HG02943 (cell line): ENCODE measurements around the gene SUMO4.

Experiments
- ATAC-seq: cut with Tn5 transposase; IDR thresholded peaks from one replicate; pipeline ENCODE4 v1.9.1; 2021; ENCODE audit warnings: mild to moderate bottlenecking, low read depth, moderate library complexity; ENCODE audit not compliant: unreplicated experiment

SUMO4 gene

DNA sequence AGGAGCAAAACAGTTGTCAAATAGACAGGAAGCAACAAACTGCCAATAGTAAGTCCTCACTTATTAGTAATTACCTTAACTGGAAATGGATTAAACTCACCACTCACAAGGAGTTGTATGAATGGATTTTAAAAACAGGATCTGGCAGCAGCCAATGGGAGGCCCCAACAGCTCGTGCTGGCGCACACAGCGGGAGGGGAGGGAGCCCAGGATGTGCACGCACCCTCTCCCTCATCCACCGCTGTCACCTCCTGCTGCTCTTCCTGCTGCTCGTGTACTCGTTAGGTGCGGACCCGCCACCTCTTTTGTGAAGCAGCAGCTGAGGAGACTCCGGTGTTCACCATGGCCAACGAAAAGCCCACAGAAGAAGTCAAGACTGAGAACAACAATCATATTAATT is at the start of gene SUMO4:
Gene SUMO4, plus strand, starts transcription at position 213 of the 400 bp plus-strand sequence. Its CDS starts 130 bp downstream, at position 343.
- ATAC-seq = no peak

DNA sequence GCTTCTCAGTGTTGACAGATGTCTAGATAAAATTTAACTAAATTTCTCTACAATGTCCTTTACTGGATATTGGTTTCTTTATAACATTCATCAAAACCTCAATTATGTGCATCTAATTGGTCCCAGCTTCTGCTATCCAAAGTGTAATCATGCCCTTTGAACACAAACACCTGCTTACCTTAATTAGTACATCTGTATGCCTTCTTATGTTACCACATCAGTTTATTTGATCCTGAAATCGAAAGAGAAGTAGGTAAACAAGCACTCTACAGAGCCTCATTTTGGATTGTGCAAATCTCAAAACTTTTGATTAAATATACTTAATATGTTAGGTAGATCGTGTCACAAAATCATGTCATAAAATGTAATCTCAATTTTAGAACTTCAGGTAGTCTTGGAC is 46.1 kb upstream of the SUMO4 start:
- ATAC-seq = no peak

DNA sequence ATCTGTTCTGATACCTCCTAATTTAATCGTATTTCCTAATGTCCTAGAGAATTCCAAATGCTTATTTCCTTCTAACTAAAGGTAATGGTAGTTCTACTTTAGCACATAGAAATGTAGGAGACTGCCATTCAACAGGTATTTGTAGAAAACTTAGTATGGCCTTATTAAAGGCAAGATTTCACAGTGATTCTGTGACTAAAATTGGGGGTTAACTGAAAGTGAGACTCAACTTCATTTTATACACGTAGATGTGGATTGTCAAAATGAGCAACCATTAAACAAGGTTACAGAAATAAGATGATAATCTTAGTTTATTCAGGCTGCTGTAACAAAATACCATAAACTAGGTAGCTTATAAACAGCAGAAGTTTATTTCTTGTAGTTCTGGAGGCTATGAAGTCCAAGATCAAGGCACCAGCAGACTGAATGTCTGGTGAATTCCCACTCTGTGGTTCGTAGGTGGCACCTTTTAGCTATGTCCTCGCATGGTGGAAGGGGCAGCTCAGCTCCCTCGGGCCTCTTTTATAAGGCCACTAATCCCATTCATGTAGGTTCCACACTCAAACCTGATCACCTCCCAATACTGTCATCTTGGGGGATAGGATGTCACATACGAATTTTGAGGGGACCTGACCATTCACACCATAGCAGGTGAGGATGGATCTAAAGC is 43.8 kb upstream of the SUMO4 start:
- ATAC-seq = no peak

DNA sequence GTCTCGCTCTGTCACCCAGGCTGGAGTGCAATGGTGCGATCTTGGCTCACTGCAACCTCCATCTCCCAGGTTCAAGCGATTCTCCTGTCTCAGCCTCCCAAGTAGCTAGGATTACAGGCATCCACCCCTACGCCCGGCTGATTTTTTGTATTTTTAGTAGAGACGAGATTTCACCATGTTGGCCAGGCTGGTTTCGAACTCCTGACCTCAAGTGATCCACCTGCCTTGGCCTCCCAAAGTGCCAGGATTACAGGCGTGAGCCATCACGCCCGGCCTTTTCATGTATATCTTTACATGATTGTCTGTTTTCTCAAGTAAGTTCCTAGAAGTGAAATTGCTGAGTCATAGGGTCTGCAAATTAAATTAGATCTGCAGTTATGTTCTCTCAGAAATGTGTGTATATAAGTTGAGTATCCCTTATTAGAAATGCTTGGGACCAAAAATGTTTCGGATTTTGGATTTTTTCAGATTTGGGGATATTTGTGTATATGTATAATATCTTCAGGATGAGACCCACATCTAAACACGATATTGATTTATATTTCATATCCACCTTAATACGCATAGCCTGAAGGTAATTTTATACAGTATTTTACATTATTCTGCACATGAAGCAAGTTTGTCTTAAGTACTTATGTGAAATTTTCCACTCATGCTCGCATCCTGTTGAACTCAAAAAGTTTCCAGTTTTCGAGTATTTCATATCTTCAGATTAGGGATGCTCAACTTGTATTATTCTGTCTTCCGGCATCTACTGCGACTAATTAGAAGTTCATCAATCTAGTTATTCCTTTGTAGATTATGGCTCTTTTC is 42.1 kb upstream of the SUMO4 start:
- no peak for ATAC-seq

DNA sequence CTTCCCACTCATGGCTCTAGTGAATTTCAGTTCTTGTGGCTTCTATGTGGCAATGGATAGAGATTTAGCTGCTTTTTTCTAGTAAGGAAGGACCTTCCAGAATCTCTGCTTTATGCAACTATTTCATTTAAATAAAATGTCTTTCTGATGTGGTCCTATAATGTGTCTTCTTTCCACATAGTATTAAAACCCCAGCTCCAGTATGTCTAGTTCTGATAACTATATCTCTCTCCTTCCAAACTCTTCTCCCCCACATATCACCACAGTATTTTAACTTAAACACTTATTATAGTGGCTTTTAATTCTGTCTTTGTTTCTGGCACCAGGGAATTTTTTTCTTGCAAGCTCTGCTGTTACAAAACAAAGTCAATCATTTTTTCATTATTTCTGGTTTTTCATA is 40.6 kb upstream of the SUMO4 start:
- ATAC-seq = no peak

DNA sequence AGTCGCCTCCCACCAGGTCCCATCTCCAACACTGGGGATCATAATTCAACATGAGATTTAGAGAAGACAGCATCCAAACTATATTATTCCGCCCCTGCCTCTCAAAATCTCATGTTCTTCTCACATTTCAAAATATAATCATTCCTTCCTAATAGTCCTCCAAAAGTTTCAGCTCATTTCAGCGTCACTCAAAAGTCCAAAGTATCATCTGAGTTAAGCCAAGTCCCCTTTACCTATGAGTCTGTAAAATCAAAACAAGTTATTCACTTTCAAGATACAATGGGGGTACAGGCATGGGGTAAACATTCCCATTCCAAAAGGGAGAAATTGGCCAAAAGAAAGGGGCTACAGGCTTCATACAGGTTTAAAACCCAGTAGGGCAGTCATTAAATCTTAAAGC is 39.5 kb upstream of the SUMO4 start:
- ATAC-seq = no peak

DNA sequence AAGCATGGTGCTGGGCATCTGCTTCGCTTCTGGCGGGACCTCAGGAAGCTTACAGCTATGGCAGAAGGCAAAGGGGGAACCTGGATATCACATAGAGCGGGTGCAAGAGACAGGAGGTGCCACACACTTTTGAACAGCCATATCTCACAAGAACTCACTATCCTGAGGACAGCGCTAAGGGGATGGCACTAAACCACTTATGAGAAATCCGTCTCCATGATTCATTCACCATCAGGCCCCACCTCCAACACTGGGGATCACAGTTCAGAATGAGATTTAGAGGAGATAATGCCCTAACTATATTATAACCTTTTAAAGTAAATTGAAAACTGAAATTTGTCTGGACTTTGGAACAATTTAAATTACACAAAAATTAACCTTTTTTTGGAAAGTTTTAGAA is 37.8 kb upstream of the SUMO4 start:
- no peak for ATAC-seq

DNA sequence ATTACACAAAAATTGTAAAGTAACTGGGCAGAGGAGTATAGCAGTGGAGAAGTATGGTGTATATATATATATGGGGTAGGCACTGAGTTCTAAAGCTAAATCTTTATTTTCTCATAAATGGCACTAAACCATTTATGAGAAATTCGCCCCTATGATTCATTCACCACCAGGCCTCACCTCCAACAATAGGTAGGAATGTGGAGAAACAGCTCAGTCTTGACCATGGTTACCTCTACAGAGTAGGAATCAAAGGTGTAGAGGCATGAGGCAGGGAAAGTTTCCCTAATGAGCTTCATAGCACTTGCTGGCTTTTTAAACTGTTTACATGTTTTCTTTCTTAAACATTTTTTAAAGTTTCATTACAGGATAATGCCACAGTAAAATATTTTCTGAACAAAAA is 36.9 kb upstream of the SUMO4 start:
- no peak for ATAC-seq

DNA sequence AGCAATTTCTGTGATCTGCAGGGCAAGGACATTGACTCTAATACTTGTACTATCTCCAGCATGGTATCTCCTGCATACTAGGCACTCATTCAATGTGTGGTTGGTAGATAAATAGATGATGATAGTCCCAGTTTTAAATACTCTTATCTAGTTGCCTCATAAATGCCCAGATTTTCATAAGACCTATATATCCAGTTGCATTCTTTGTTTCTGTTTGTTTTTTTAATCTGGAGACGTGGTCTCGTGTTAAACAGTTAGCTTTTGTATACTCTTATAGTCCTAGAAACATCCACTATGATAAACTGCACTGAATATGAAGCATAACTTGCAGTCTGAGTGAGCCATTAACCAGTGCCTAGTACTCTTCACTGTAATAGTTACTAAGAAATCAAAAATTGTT is 35.5 kb upstream of the SUMO4 start:
- no peak for ATAC-seq

DNA sequence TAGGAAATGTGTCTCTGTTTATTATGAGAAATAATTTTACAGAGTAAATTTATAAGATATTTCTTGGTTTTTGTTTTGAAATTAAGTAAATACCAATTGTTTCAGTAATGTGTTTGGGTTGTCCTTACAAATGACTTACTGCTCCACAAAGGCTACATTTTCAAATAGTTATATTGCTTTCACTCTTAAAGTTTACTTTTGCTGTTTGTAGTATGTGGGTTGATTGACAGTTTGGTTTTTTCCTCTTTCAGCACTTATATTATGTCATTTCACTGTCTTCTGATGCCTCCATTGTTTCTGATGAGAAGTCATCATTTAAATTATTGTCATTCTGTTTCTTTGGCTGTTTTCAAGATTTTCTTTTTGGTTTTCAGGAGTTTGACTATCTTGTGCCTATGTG is 34.9 kb upstream of the SUMO4 start:
- ATAC-seq = no peak

DNA sequence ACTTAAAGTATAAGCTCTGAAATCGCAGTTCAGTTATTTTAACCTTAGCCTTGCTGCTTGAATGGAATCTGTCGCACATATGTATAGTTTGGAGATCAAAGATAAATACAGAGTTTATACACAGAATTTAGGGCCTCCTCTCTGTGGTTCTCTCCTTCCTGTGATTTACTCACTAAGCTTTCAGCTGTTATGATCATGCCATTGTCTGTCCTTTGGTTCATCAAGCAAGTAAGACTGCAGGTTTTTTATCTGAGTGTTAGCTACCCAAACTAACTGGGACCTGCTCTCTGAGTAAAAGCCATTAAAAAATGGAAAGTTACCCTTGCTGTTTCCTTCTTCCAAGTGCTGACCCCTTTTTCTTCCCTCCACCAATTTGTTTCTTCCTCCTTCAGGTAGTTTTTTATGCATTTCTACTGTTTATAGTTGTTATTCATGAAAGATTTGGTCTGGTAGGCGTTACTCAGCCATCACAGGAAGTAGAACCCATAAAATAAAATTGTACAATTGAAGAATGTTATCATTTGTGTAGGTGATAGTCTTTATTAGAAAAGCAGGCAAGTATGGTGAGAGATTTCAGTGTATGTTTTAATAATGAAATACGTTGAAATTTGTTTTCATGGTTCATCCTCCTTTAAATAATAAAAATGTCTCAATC is 33.7 kb upstream of the SUMO4 start:
- ATAC-seq = no peak

DNA sequence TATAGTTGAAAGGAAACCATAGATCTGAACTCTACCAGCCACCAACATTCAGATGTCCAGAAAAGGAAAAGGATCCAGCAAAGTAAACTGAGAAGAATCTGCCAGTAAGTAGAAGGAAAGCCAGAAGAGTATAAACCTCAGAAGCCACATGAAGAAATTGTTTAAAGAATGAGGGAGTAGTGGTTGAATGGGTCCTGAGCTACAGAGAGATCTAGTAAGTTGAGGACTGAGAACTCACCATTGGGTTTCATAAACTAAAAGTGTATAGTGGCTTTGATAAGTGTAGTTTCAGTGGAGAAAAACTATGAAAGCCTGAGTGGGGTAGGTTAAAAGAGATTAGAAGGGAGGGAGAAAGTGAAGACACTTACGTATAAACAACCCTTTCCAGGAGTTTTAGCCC is 32.0 kb upstream of the SUMO4 start:
- no peak for ATAC-seq

DNA sequence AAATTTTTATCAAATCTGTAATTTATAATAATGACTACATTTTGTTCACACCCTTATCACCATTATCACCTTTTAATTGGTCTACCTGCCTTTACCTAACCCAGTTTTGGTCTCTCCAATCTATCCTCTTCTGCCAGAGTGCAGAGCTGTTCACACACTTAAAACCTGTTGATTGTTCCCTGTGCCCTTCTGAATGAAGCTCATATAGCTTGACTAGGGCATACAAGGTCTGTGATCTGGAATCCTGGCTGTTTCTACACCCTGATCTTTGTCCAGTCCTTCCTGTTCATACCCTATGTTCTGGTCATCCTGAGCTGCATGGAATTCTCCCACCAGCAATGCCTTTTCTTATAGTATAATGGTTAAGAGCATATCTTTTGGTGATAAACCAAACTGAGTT is 28.9 kb upstream of the SUMO4 start:
- no peak for ATAC-seq

DNA sequence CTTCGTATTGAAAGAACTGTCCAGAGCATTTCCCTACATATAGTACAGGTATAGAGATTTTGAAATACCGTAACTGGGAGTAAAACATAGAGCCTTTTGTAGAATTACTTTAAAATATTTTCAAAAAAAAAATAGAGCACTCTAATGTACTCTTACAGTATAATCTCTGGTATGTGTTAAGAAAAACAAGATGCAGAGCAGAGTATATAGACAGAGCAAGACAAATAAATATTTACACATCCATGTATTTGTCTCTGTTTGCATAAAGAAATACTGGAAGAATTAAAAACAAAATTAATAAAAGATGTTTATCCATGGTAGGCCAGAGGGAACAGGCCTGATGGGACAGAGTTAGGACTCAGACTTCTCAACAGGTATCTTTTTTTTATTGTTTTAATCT is 28.0 kb upstream of the SUMO4 start:
- ATAC-seq = no peak

DNA sequence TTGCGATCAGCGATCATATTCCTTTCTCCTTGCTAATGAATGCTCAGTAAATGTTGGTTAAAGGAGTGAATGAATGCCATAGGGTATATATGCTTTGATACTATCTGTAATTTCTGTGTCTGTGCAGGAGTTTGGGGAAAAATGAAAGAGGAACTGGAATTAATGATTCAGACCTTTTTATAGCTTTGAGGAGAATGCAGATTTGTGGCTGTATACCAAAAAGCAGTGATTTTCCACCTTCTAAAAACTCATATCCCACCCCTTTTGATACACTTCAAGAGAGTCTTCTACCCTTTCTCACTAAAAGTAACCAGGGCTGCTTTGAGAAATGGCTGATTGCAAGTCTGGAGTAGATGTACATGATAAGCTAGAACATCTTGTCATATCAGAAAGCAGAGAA is 26.6 kb upstream of the SUMO4 start:
- no peak for ATAC-seq

DNA sequence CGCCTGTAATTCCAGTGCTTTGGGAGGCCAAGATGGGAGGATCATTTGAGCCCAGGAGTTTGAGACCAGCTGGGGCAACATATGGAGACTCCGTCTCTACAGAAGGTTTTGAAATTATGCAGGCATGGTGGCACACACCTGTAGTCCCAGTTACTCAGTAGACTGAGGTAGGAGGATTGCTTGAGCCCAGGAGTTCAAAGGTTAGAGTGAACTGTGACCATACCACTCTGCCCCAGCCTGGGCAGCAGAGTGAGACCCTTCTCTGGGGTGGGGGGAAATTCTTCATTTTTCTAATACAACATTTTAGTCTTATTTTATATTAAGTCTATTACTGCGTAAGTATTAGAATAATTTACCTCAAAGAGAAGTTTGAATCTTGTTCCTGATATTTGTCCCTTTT is 20.1 kb upstream of the SUMO4 start:
- ATAC-seq = no peak

DNA sequence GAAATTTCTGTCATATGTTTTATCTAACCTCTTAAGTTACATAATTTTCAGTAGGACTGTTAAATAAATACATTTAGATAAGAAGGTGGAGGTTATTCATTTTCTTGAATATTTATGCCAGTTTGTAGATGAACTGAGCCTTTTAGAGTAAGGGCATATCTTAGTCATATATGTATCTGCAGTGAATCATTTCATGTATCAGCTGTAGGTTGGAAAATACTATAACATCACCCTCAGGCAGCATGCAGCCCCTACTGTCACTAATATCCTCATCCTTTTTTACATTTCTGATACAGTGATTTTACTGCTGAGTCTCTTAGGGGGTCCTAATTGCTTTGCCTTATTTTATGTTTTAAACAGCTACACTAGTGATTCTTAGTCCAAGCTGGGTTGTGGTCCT is 19.5 kb upstream of the SUMO4 start:
- no peak for ATAC-seq

DNA sequence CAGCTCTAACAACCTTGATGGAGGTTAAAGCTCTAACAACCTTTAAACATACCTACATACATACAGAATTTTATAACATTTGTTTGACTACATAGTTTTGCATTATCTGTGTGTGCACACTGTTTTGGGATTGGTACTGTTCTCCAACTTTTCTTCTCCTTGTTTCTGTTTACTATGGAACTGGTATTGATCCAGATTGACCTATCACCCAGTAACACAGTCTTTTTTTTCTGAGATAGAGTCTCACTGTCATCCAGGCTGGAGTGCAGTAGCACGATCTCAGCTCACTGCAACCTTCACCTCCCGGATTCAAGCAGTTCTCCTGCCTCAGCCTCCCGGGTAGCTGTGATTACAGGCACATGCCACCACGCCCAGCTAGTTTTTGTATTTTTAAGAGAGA is 16.7 kb upstream of the SUMO4 start:
- ATAC-seq = no peak

DNA sequence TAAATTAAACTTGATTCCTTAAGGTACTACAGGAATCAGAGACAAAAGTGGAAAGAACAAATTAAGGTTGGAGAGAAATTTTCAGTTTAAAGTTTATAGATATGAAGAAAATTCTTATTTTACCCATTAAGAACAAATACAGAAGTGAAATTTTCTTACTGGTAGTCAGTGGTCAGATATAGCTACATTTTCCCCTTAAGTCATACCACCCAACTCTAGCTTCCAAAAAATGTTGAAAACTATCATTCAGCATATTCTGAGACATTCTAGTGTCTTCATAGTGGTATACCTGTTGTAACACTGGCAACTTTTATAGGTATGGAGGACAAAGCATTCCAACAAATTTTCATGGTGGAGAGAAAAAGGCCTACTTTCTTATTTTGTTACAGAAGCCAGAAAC is 15.6 kb upstream of the SUMO4 start:
- no peak for ATAC-seq

DNA sequence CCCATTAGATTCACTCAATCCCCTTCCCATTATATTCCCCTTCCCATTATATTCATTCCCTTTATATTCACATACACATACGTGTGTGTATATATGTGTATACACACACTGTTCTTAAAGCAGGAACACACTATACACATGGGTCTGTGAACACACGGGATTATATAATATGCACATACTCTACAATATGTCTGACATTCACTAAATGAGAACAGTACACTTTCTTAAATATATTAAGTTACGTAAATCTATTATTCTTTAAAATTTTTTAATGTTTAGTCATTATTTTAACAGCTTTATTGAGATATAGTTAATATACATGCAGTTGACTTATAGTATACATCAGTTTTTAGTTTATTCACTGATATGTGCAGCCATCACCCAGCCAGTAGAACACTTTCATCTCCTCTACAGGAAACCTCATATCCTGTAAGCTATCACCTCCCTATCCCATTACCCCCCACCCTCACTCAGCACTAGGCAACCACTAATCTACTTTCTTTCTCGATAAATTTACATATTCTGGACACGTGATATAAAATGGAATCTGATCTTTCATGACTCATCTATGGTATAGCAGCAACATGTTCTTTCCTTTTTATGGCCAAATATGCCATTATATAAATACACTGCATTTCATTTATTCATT is 13.9 kb upstream of the SUMO4 start:
- no peak for ATAC-seq

DNA sequence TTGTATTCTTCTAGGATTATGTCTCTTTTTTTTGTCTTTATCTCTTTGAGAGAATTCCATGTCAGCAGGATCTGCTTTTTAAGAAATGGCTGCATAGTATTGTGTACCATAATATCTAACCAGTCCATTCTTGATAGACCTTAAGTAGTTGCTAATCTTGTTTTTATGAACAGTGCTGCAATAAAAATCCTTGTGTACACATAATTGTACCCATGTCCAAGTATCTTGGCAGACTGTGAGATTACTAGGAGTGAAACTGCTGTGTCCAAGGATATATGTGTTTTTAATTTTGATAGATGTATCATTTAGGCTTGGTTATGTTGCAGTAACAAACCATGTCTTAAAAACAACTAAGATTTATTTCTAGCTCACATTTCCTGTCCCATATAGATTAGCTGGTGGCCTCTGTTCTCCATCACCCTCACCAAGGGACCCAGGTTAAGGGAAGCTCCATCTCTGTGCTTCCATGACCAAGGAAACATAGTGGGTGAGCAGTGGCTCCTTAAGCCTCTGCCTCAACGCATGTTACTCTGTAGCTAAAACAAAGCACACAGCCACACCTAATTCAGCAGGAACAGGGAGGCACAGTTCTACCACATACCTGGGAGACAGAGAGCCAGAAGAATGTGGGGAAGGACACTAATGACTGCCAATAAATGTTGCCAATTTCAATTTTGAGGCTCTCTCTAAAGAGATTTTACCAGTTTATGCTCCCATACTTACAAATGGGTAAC is 12.1 kb upstream of the SUMO4 start:
- no peak for ATAC-seq
